Astrocyte of the spinal cord (primary cell): ENCODE data around the gene LRP8.

ENCODE experiments used
- DNase-seq: peaks from one replicate; pipeline ENCODE4 v3.0.0; 2011; ENCODE audit warnings: low read depth, low spot score
- H3K4me3 ChIP-seq: 2 replicates; pipeline ENCODE4 v1.5.1; 2011; ENCODE audit warnings: low read depth, mild to moderate bottlenecking, low read length, moderate library complexity
- in situ Hi-C: cut with HindIII; loops from 2 replicates; pipeline ENCODE4 v1.10.0; 2017; ENCODE audit warnings: low sequenced_read_pairs
- TF ChIP-seq, protein P1 (sequence below): IDR thresholded peaks from 2 replicates; pipeline ENCODE4 v1.5.1; 2012; ENCODE audit warnings: low read depth, mild to moderate bottlenecking, low read length, inconsistent platforms

Gene LRP8

GRCh38 chr1:53315046-53315445, 12.8 kb downstream of the LRP8 start:
- TF ChIP-seq, protein P1, sequence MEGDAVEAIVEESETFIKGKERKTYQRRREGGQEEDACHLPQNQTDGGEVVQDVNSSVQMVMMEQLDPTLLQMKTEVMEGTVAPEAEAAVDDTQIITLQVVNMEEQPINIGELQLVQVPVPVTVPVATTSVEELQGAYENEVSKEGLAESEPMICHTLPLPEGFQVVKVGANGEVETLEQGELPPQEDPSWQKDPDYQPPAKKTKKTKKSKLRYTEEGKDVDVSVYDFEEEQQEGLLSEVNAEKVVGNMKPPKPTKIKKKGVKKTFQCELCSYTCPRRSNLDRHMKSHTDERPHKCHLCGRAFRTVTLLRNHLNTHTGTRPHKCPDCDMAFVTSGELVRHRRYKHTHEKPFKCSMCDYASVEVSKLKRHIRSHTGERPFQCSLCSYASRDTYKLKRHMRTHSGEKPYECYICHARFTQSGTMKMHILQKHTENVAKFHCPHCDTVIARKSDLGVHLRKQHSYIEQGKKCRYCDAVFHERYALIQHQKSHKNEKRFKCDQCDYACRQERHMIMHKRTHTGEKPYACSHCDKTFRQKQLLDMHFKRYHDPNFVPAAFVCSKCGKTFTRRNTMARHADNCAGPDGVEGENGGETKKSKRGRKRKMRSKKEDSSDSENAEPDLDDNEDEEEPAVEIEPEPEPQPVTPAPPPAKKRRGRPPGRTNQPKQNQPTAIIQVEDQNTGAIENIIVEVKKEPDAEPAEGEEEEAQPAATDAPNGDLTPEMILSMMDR, result no peak

GRCh38 chr1:53314606-53315005, 13.3 kb downstream of the LRP8 start:
- no peak for DNase-seq
- in situ Hi-C loops, result no loop called here
- H3K4me3 ChIP-seq, result no peak overlapping the region
- TF ChIP-seq, protein P1, result no peak

More at GRCh38 chr1:53315046-53315445, 12.8 kb downstream of the LRP8 start:
- H3K4me3 ChIP-seq, result no peak overlapping the region
- DNase-seq, result no peak
- in situ Hi-C loops, result no loop called here

DNA sequence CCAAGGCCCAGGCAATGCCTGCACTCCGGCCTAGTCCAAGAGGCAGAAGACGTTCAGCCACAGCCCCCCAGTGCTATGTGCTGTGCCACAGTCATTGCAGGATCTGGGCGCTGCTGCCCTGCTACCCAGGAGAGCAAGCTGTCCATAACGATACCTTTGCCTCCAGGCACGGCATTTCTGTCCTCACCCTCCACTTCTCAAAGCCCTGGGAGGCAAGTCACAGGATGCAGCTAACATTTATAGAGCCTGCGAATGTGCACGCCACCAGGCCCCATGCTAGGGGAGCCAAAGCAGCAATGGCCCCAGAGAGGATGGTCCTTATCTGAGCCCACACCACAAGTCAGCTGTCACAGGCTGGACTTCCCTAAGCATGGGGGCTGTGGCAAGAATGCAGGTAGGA, 13.8 kb downstream of the LRP8 start:
- TF ChIP-seq, protein P1, result no peak
- DNase-seq, result no peak
- in situ Hi-C loops, result no loop called here
- no peak overlapping the region for H3K4me3 ChIP-seq

GRCh38 chr1:53313556-53313955, 14.3 kb downstream of the LRP8 start:
- in situ Hi-C loops, result no loop called here
- no peak for DNase-seq
- TF ChIP-seq, protein P1, result no peak
- H3K4me3 ChIP-seq, result no peak overlapping the region

GRCh38 chr1:53311702-53312305, 16.1 kb downstream of the LRP8 start:
- no peak for DNase-seq
- H3K4me3 ChIP-seq, result no peak overlapping the region
- TF ChIP-seq, protein P1, result no peak
- in situ Hi-C loops, result no loop called here

GRCh38 chr1:53310847-53311681, 16.8 kb downstream of the LRP8 start:
- TF ChIP-seq, protein P1, result no peak
- no peak for DNase-seq
- H3K4me3 ChIP-seq, result no peak overlapping the region
- in situ Hi-C loops, result no loop called here
